Aortic smooth muscle cell (primary cell): ENCODE data around the gene OR6K6. TPM values are rescaled to one million over a fixed set of nuclear protein-coding genes. Genes with fewer than 3 reads are reported as not detected.

Experiments used
- total RNA-seq: library from RNA; depleted of rRNA; stranded (reverse); fragments of >200 nt; gene quantifications from 2 replicates; pipeline ENCODE4 v1.2.3, GENCODE V29; 2014

The OR6K6 gene, protein sequence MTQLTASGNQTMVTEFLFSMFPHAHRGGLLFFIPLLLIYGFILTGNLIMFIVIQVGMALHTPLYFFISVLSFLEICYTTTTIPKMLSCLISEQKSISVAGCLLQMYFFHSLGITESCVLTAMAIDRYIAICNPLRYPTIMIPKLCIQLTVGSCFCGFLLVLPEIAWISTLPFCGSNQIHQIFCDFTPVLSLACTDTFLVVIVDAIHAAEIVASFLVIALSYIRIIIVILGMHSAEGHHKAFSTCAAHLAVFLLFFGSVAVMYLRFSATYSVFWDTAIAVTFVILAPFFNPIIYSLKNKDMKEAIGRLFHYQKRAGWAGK
- total RNA-seq = not detected in 2 replicates

DNA sequence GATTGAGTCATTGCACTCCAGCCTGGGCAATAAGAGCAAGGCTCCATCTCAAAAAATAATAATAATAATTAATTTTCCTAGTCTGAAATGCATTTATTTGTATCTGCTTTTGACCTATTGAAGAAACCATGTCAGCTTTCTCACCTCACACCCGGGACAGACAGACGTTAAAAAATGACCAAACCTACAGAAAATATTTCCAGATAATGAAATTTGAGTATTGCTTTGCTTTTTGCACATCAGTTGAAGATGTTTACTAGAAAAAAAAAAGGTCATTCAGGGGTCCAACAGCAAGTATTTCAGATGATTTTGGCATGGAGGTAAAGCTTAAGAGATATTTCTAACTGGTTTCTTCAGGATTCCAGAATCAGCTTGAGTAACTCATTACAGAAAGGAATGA is at the start of gene OR6K6:
TSS of gene OR6K6 (plus strand) at position 301 of the 400 bp plus-strand sequence. CDS start 168 bp downstream, outside the sequence.

DNA sequence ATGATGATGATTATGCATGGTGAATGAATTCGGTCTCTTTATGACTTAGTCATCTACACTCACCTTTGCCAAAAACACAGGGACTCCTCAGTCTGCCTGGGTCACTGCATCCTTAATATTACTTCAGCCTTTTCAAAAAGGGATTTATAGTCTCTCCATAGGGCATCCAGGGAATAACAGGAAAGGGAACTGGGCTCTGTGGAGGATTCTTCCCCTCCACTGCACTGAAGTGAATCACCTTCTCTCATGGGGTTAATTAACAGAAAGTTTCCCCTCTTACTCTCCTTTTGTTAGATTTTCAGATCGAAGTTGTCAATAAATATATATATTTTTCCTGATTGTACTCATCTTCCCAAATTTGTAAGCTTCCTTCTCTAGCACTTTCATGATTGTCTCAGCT is 33.9 kb upstream of the OR6K6 start, which contains the start of gene OR6K3:
TSS of gene OR6K3 (minus strand) at position 101 of the 400 bp plus-strand sequence. CDS start 2,605 bp downstream, outside the sequence.

DNA sequence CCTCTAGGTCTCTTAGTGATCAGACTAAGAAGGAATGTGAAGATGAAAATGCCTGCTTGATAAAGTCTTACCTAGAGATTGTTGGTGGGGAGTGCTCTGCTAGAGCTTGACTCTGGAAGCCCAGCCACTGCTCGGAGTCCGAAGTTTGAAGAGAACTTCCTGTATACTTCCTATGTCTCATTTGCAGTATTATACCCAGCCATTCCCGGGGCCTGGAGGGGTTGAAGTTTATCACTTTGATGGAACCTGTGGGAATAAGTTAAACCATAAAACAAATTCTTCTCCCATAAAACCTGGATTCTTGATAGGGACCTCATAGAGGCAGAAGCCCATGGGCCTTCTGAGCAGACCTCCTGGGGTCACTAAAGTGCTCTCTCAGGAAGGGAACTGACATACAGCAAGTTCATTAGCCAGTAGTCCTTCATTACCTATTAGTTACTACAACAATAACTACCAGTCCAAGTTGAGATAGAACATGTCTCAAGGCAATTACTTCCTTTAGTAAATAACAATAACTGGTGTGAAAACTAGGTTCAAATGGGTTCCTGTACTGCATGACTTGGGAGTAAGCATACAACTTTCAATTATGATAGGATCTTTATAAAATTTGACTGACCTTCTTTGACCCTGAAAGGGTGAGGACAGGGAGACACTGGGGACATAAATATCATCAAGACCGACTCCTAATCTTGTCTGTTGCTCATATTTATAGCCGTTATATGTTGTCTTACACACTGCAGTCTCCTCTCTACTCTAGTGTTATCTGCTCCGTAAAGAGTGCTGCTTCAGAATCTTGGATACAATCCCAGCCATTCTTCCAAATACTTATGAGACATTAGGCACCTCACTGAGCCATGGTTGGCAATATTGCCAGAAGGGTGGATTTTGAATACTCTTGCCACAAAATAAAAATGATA is 17.7 kb downstream of the OR6K6 start, which contains the start of gene OR6N1:
TSS of gene OR6N1 (minus strand) at position 246 of the 917 bp plus-strand sequence. CDS start 5,513 bp downstream, outside the sequence.

DNA sequence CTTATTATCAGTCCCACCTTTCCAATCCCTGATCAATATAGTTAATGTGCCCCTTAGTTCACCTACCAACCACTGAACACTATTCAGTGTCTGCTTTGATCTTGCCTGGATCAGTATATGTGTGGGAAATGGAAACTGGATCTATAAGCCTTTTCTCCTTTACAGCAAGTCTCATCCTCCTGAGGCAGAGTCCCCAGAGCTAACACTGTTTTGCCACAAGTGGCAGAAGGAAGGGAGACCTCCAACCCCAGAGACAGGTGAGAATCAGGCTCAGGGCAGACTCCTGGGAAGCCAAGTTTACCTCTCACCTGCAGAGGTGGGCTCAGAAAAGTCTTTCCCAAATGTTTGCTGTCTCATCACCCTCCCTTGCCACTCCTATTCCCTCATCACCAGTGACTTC is 26.6 kb downstream of the OR6K6 start, which contains the start of gene OR6N2:
TSS of gene OR6N2 (minus strand) at position 101 of the 400 bp plus-strand sequence. CDS start 3,569 bp downstream, outside the sequence.

Other genes starting within 250 kb of the OR6K6 start
- gene OR6Y1, start 200.3 kb upstream of the OR6K6 start, total RNA-seq = not detected in 2 replicates
- gene OR6P1, start 184.1 kb upstream of the OR6K6 start, total RNA-seq = not detected in 2 replicates
- not detected in 2 replicates for gene OR10X1, start 174.8 kb upstream of the OR6K6 start, total RNA-seq
- gene OR10Z1, start 149.5 kb upstream of the OR6K6 start, total RNA-seq = not detected in 2 replicates
- gene SPTA1, start 68.0 kb upstream of the OR6K6 start, total RNA-seq = under 0.01 and 0.12 TPM in 2 replicates
- gene OR6K2, start 54.1 kb upstream of the OR6K6 start, total RNA-seq = not detected in 2 replicates
- gene OR6K3, start 34.0 kb upstream of the OR6K6 start, total RNA-seq = not detected in 2 replicates
- not detected in 2 replicates for gene OR6N1, start 17.5 kb downstream of the OR6K6 start, total RNA-seq
- gene OR6N2, start 26.5 kb downstream of the OR6K6 start, total RNA-seq = not detected in 2 replicates
- gene MNDA, start 76.6 kb downstream of the OR6K6 start, total RNA-seq = not detected in 2 replicates
- gene PYHIN1, start 176.8 kb downstream of the OR6K6 start, total RNA-seq = not detected in 2 replicates